BE2C (cell line): ENCODE measurements around the gene DNAH10.

Experiments used
- DNase-seq: peaks from one replicate; pipeline ENCODE4 v3.0.0-alpha.2; 2020
- H3K27me3 ChIP-seq: fragments of 250-450 bp; sonication (Bioruptor Pico); 2 replicates; pipeline ENCODE4 v1.5.1; 2020; ENCODE audit warnings: mild to moderate bottlenecking
- H3K36me3 ChIP-seq: fragments of 250-450 bp; sonication (Bioruptor Pico); 2 replicates; pipeline ENCODE4 v1.5.1; 2020; ENCODE audit warnings: mild to moderate bottlenecking
- H3K4me1 ChIP-seq: fragments of 250-450 bp; sonication (Bioruptor Pico); 2 replicates; pipeline ENCODE4 v1.5.1; 2020
- H3K4me3 ChIP-seq: 2 replicates; pipeline ENCODE4 v1.5.1; 2011; ENCODE audit warnings: low read depth, low read length
- H3K9me3 ChIP-seq: fragments of 250-450 bp; sonication (Bioruptor Pico); 2 replicates; pipeline ENCODE4 v1.5.1; 2020
- CTCF ChIP-seq: IDR thresholded peaks from 2 replicates; pipeline ENCODE4 v1.5.1; 2012; ENCODE audit warnings: mild to moderate bottlenecking, low read depth, low read length

Gene DNAH10

GRCh38 chr12:123905319-123905925 lies 143.3 kb downstream of the DNAH10 start:
- H3K4me1 ChIP-seq = peaks cover 8% of the 10 kb centered on the region
- peak; percentile 56 for DNase-seq
- peak; percentile 89 for TF ChIP-seq CTCF
- no peak overlapping the region for H3K4me3 ChIP-seq
- H3K36me3 ChIP-seq = no peaks in the 10 kb centered on the region
- H3K27me3 ChIP-seq = no peaks in the 10 kb centered on the region
- H3K9me3 ChIP-seq = no peaks in the 10 kb centered on the region

- no peak for DNase-seq
- no peak overlapping the region for H3K4me3 ChIP-seq
- no peak for TF ChIP-seq CTCF
These were observed 144.8 kb downstream of the DNAH10 start for GRCh38 chr12:123906711-123907420.

GRCh38 chr12:123907726-123908476 lies 145.8 kb downstream of the DNAH10 start:
- no peak for TF ChIP-seq CTCF
- Histone ChIP-seq H3K27me3 (no peaks in the 10 kb centered on the region), H3K4me1 (peaks cover 11% of the 10 kb centered on the region), H3K36me3 (no peaks in the 10 kb centered on the region), H3K4me3 (no peak overlapping the region), H3K9me3 (no peaks in the 10 kb centered on the region)
- peak; percentile 41 for DNase-seq

More at GRCh38 chr12:123906711-123907420, 144.8 kb downstream of the DNAH10 start:
- Histone ChIP-seq H3K9me3 (no peaks in the 10 kb centered on the region), H3K36me3 (no peaks in the 10 kb centered on the region), H3K4me1 (peaks cover 8% of the 10 kb centered on the region), H3K27me3 (no peaks in the 10 kb centered on the region)

- no peaks in the 10 kb centered on the region for H3K9me3 ChIP-seq
- peaks cover 12% of the 10 kb centered on the region for H3K4me1 ChIP-seq
- peak; percentile 74 for DNase-seq
- TF ChIP-seq CTCF = no peak
- peak overlapping the region; percentile 51 for H3K4me3 ChIP-seq
- H3K27me3 ChIP-seq = no peaks in the 10 kb centered on the region
- H3K36me3 ChIP-seq = no peaks in the 10 kb centered on the region
These were observed 147.0 kb downstream of the DNAH10 start for GRCh38 chr12:123908884-123909725.

- H3K9me3 ChIP-seq = no peaks in the 10 kb centered on the region
- TF ChIP-seq CTCF = no peak
- H3K4me3 ChIP-seq = peak overlapping the region; percentile 51; the same call in 1 of the 2 replicates
- no peaks in the 10 kb centered on the region for H3K36me3 ChIP-seq
- peaks cover 12% of the 10 kb centered on the region for H3K4me1 ChIP-seq
- no peak for DNase-seq
- no peaks in the 10 kb centered on the region for H3K27me3 ChIP-seq
These were observed 148.0 kb downstream of the DNAH10 start for GRCh38 chr12:123910057-123910456.
